WERI-Rb-1 (cell line): Measurements from ENCODE around the gene TRMT112.

Source experiments
- DNase-seq: peaks from one replicate; pipeline ENCODE4 v3.0.0-alpha.2; 2020
- H3K27ac ChIP-seq: fragments of 250-450 bp; sonication (Bioruptor Pico); 2 replicates; pipeline ENCODE4 v1.5.1; 2020; ENCODE audit warnings: mild to moderate bottlenecking, moderate library complexity
- H3K27me3 ChIP-seq: fragments of 250-450 bp; sonication (Bioruptor Pico); 2 replicates; pipeline ENCODE4 v1.5.1; 2021; ENCODE audit warnings: mild to moderate bottlenecking, low read depth, moderate library complexity; ENCODE audit not compliant: insufficient read depth, severe bottlenecking
- H3K36me3 ChIP-seq: fragments of 250-450 bp; sonication (Bioruptor Pico); 2 replicates; pipeline ENCODE4 v1.5.1; 2020; ENCODE audit warnings: mild to moderate bottlenecking, moderate library complexity
- H3K4me3 ChIP-seq: 2 replicates; pipeline ENCODE4 v1.5.1; 2011; ENCODE audit warnings: low read depth, mild to moderate bottlenecking, control low read depth, low read length
- H3K9me3 ChIP-seq: fragments of 250-450 bp; sonication (Bioruptor Pico); 2 replicates; pipeline ENCODE4 v1.5.1; 2021; ENCODE audit warnings: mild to moderate bottlenecking, moderate library complexity; ENCODE audit not compliant: severe bottlenecking
- CTCF ChIP-seq: IDR thresholded peaks from 2 replicates; pipeline ENCODE4 v1.5.1; 2011; ENCODE audit warnings: low read depth, mild to moderate bottlenecking, control low read depth, inconsistent platforms, low read length

Gene TRMT112

GRCh38 chr11:64276653-64277431, 40.5 kb downstream of the TRMT112 start:
- DNase-seq: no peak
- Histone ChIP-seq H3K9me3 (no peaks in the 10 kb centered on the region), H3K27me3 (no peaks in the 10 kb centered on the region), H3K36me3 (peaks cover 42% of the 10 kb centered on the region), H3K27ac (no peak overlapping the region), H3K4me3 (no peak overlapping the region)
- no peak for TF ChIP-seq CTCF

GRCh38 chr11:64275841-64276240, 41.5 kb downstream of the TRMT112 start:
- H3K27ac ChIP-seq: peak overlapping the region; percentile 30
- H3K4me3 ChIP-seq: no peak overlapping the region
- DNase-seq: no peak

GRCh38 chr11:64275031-64275800, 42.1 kb downstream of the TRMT112 start:
- TF ChIP-seq CTCF: no peak
- Histone ChIP-seq H3K36me3 (peaks cover 29% of the 10 kb centered on the region), H3K9me3 (no peaks in the 10 kb centered on the region), H3K27me3 (no peaks in the 10 kb centered on the region), H3K27ac (peak overlapping the region; percentile 30), H3K4me3 (no peak overlapping the region)
- DNase-seq: peak; percentile 72

More at GRCh38 chr11:64275841-64276240, 41.5 kb downstream of the TRMT112 start:
- Histone ChIP-seq H3K27me3 (no peaks in the 10 kb centered on the region), H3K36me3 (peaks cover 32% of the 10 kb centered on the region), H3K9me3 (no peaks in the 10 kb centered on the region)
- TF ChIP-seq CTCF: no peak

- H3K9me3 ChIP-seq: no peaks in the 10 kb centered on the region
- H3K36me3 ChIP-seq: peaks cover 26% of the 10 kb centered on the region
- DNase-seq: peak; percentile 98
- TF ChIP-seq CTCF: no peak; the same call in 1 of the 2 replicates
- peak overlapping the region; percentile 79 for H3K27ac ChIP-seq
- no peaks in the 10 kb centered on the region for H3K27me3 ChIP-seq
- peak overlapping the region; percentile 82 for H3K4me3 ChIP-seq
These were observed 47.7 kb downstream of the TRMT112 start for GRCh38 chr11:64269540-64270220.

GRCh38 chr11:64268893-64269539, 48.3 kb downstream of the TRMT112 start:
- Histone ChIP-seq H3K36me3 (peaks cover 33% of the 10 kb centered on the region), H3K27me3 (no peaks in the 10 kb centered on the region), H3K9me3 (no peaks in the 10 kb centered on the region), H3K27ac (peak overlapping the region; percentile 72), H3K4me3 (peak overlapping the region; percentile 82)
- TF ChIP-seq CTCF: no peak
- peak; percentile 55 for DNase-seq
